Fibroblast of lung (primary cell): ENCODE results near the gene WNT9A. TPM values are rescaled to one million over a fixed set of nuclear protein-coding genes. Genes with fewer than 3 reads are reported as not detected.
"Not testable (repeated sequence)": the region's sequence is repeated elsewhere in the genome, so short reads cannot be mapped to it uniquely, and the experiment has no call there.

ENCODE experiments used
- DNase-seq, 2 donors: peaks; one replicate each; pipeline versions ENCODE4 v3.0.0 to v3.0.0-alpha.2; 2010; ENCODE audit warnings: low read depth in 2 of 2
- H2AFZ ChIP-seq: 2 replicates; pipeline ENCODE4 v1.5.1; 2012; ENCODE audit warnings: low read length, control low read depth, inconsistent platforms
- H3K27ac ChIP-seq: 2 replicates; pipeline ENCODE4 v1.5.1; 2011; ENCODE audit warnings: low read length, control low read depth; ENCODE audit not compliant: insufficient read depth
- H3K27me3 ChIP-seq: 2 replicates; pipeline ENCODE4 v1.5.1; 2011; ENCODE audit warnings: mild to moderate bottlenecking, low read length; ENCODE audit not compliant: control insufficient read depth, insufficient read depth
- H3K36me3 ChIP-seq: 2 replicates; pipeline ENCODE4 v1.5.1; 2011; ENCODE audit warnings: low read length; ENCODE audit not compliant: control insufficient read depth, insufficient read depth
- H3K4me1 ChIP-seq: 2 replicates; pipeline ENCODE4 v1.5.1; 2011; ENCODE audit warnings: low read length; ENCODE audit not compliant: control insufficient read depth, insufficient read depth; ENCODE audit errors: extremely low read depth
- H3K4me2 ChIP-seq: 2 replicates; pipeline ENCODE4 v1.5.1; 2011; ENCODE audit warnings: low read length, control low read depth; ENCODE audit not compliant: insufficient read depth; ENCODE audit errors: extremely low read depth
- H3K4me3 ChIP-seq, 4 experiments: fragments of 200-600 bp in 1 of 4; sonication (generic) in 1 of 4; replicated peaks in 1 of 4; 2 replicates each; pipeline ENCODE4 v1.5.1; 2011 to 2016; ENCODE audit warnings: low read length in 4 of 4, low read depth in 3 of 4, mild to moderate bottlenecking in 3 of 4, control low read depth in 2 of 4, inconsistent platforms in 1 of 4, mixed read lengths in 1 of 4; ENCODE audit not compliant: insufficient read depth in 1 of 4; ENCODE audit errors: control extremely low read depth in 1 of 4
- H3K79me2 ChIP-seq: 2 replicates; pipeline ENCODE4 v1.5.1; 2012; ENCODE audit warnings: mild to moderate bottlenecking, low read length, inconsistent platforms; ENCODE audit not compliant: control insufficient read depth, insufficient read depth
- H3K9ac ChIP-seq: 2 replicates; pipeline ENCODE4 v1.5.1; 2011; ENCODE audit warnings: mild to moderate bottlenecking, low read length, control low read depth; ENCODE audit not compliant: insufficient read depth
- H3K9me3 ChIP-seq: 2 replicates; pipeline ENCODE4 v1.5.1; 2012; ENCODE audit warnings: low read depth, low read length; ENCODE audit not compliant: control insufficient read depth, insufficient read depth
- H4K20me1 ChIP-seq: 2 replicates; pipeline ENCODE4 v1.5.1; 2011; ENCODE audit warnings: low read length; ENCODE audit not compliant: control insufficient read depth, insufficient read depth; ENCODE audit errors: extremely low read depth
- EZH2 ChIP-seq: IDR thresholded peaks from 2 replicates; pipeline ENCODE4 v1.5.1; 2012; ENCODE audit warnings: low read length, control low read depth, mild to moderate bottlenecking; ENCODE audit errors: missing control alignments
- polyA plus RNA-seq, 2 donors: library from polyadenylated mRNA; depleted of rRNA in 1 of 2; stranded (reverse) in 1 of 2; unstranded in 1 of 2; fragments of >200 nt; gene quantifications; 2 replicates each; pipeline ENCODE4 v1.2.1, GENCODE V29; 2011 to 2012; ENCODE audit warnings: missing spikeins in 1 of 2
- total RNA-seq: library from RNA; depleted of rRNA; stranded (reverse); fragments of >200 nt; gene quantifications from 2 replicates; pipeline ENCODE4 v1.2.1, GENCODE V29; 2014
- TF ChIP-seq, protein P1 (sequence below), 2 donors: IDR thresholded peaks in 1 of 2; conservative IDR thresholded peaks in 1 of 2; 1 replicate in 1 of 2; 2 replicates in 1 of 2; pipeline ENCODE4 v1.5.1; 2011 to 2012; ENCODE audit warnings: low read length in 2 of 2, control low read depth in 1 of 2, inconsistent platforms in 1 of 2, low read depth in 1 of 2, mild to moderate bottlenecking in 1 of 2

Gene WNT9A
- total and polyA plus RNA-seq, 2 donors (not counting 1 experiment from before 2014, with no cell fraction given) = 1.0 to 5.3 TPM

GRCh38 chr1:227880342-227880924 is 67.3 kb downstream of the WNT9A start:
- TF ChIP-seq, protein P1, sequence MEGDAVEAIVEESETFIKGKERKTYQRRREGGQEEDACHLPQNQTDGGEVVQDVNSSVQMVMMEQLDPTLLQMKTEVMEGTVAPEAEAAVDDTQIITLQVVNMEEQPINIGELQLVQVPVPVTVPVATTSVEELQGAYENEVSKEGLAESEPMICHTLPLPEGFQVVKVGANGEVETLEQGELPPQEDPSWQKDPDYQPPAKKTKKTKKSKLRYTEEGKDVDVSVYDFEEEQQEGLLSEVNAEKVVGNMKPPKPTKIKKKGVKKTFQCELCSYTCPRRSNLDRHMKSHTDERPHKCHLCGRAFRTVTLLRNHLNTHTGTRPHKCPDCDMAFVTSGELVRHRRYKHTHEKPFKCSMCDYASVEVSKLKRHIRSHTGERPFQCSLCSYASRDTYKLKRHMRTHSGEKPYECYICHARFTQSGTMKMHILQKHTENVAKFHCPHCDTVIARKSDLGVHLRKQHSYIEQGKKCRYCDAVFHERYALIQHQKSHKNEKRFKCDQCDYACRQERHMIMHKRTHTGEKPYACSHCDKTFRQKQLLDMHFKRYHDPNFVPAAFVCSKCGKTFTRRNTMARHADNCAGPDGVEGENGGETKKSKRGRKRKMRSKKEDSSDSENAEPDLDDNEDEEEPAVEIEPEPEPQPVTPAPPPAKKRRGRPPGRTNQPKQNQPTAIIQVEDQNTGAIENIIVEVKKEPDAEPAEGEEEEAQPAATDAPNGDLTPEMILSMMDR (conservative IDR thresholded peaks at IDR 0.05 in 1 of 2, IDR thresholded peaks at IDR 0.05 in 1 of 2; ENCODE audit: low read depth in 1 of 2, low read length in 2 of 2) = no peak
- TF ChIP-seq EZH2 = no peak

GRCh38 chr1:227877810-227878209 is 69.9 kb downstream of the WNT9A start:
- H2AFZ ChIP-seq, H3K27ac ChIP-seq, H3K9me3 ChIP-seq, H3K27me3 ChIP-seq, H3K4me1 ChIP-seq, H3K36me3 ChIP-seq, H3K79me2 ChIP-seq, H3K9ac ChIP-seq, DNase-seq, H4K20me1 ChIP-seq, H3K4me3 ChIP-seq, H3K4me2 ChIP-seq: not testable (repeated sequence)

More at GRCh38 chr1:227880342-227880924, 67.3 kb downstream of the WNT9A start:
- H3K4me2 ChIP-seq = no peak overlapping the region
- no peaks in the 10 kb centered on the region for H3K9me3 ChIP-seq
- H3K27ac ChIP-seq = no peak overlapping the region
- DNase-seq = no peak
- H2AFZ ChIP-seq = no peak overlapping the region
- H3K36me3 ChIP-seq = no peaks in the 10 kb centered on the region
- no peaks in the 10 kb centered on the region for H3K4me1 ChIP-seq
- H3K27me3 ChIP-seq = no peaks in the 10 kb centered on the region
- no peaks in the 10 kb centered on the region for H4K20me1 ChIP-seq
- H3K79me2 ChIP-seq = no peaks in the 10 kb centered on the region
- H3K9ac ChIP-seq = no peak overlapping the region
- H3K4me3 ChIP-seq = no peak overlapping the region

- DNase-seq, H3K27ac ChIP-seq, H3K4me2 ChIP-seq, H3K79me2 ChIP-seq, H2AFZ ChIP-seq, H3K27me3 ChIP-seq, H3K36me3 ChIP-seq, H3K4me1 ChIP-seq, H3K4me3 ChIP-seq, H3K9ac ChIP-seq, H4K20me1 ChIP-seq, H3K9me3 ChIP-seq: not testable (repeated sequence)
Observed at GRCh38 chr1:227871892-227872291, 75.8 kb downstream of the WNT9A start.

DNA sequence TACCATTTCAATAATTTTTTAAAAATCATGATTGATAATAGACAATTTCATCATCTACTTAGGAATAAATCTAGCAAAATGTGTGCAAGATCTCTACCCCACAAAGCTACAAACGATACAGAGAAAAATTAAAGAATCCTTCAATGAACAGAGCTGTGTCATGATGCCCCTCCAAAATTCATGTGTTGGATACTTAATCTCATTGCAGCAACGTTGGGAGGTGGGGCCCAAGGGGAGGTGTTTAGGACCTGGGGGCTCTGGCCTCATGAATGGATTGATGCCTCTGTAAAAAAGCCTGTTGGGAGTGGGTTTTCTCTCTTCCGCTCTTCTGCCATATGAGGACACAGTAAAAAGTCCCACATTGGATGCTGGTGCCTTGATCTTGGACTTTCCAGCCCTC is 77.4 kb downstream of the WNT9A start:
- Histone ChIP-seq H3K27ac (no peak overlapping the region), H3K36me3 (no peaks in the 10 kb centered on the region), H3K27me3 (no peaks in the 10 kb centered on the region), H4K20me1 (no peaks in the 10 kb centered on the region), H3K79me2 (no peaks in the 10 kb centered on the region), H3K4me3 (no peak overlapping the region), H2AFZ (no peak overlapping the region), H3K9ac (no peak overlapping the region), H3K4me1 (no peaks in the 10 kb centered on the region), H3K9me3 (no peaks in the 10 kb centered on the region), H3K4me2 (no peak overlapping the region)
- no peak for DNase-seq
- TF ChIP-seq, protein P1 (conservative IDR thresholded peaks at IDR 0.05 in 1 of 2, IDR thresholded peaks at IDR 0.05 in 1 of 2; ENCODE audit: low read depth in 1 of 2, low read length in 2 of 2) = no peak
- TF ChIP-seq EZH2 = no peak
